GM12878 (cell line): ENCODE measurements around the gene EHMT2. TPM values are rescaled to one million over a fixed set of nuclear protein-coding genes. Genes with fewer than 3 reads are reported as not detected.

Experiments
- ATAC-seq: fragments of 200-7000 bp; cut with Tn5 transposase; 3 replicates; pipeline ENCODE4 v1.9.1; 2020; ENCODE audit warnings: mild to moderate bottlenecking, moderate library complexity
- BruUV-seq: library from RNA; stranded (reverse); fragments of 400-500 nt; replicated peaks from 2 replicates; lab custom pipeline; 2021; lab: Mats Ljungman, UMichigan
- CTCF ChIA-PET: fragments of 300-600 bp; sonication (Branson Sonifier 250); formaldehyde crosslinking; extraction: SDS; loops from one replicate; lab custom pipeline; 2021; ENCODE audit warnings: inconsistent platforms; lab: Yijun Ruan, JAX
- POLR2A ChIA-PET: fragments of 350-600 bp; formaldehyde crosslinking; extraction: SDS; loops from one replicate; lab custom pipeline; 2021; ENCODE audit warnings: inconsistent platforms; lab: Charles Lee
- RAD21 ChIA-PET: fragments of 300-600 bp; sonication (Branson Sonifier 250); formaldehyde crosslinking; loops from one replicate; lab custom pipeline; 2023; ENCODE audit warnings: antibody characterized with exemption; ENCODE audit not compliant: unreplicated experiment; lab: Charles Lee
- SMC1A ChIA-PET: fragments of 300-600 bp; sonication (Branson Sonifier 250); formaldehyde crosslinking; loops from one replicate; lab custom pipeline; 2023; ENCODE audit not compliant: unreplicated experiment, uncharacterized antibody; lab: Charles Lee
- DNase-seq: peaks from one replicate; pipeline ENCODE4 v3.0.0-alpha.2; 2011; ENCODE audit warnings: low read depth, low spot score
- FAIRE-seq: peaks from 3 replicates; lab custom pipeline; 2011; peaks lifted over from hg19 to GRCh38; lab: Jason Lieb, UNC
- H2AFZ ChIP-seq: 2 replicates; pipeline ENCODE4 v1.6.0; 2011; ENCODE audit warnings: low read depth, low read length, control low read depth; ENCODE audit not compliant: control insufficient read depth
- H3K27ac ChIP-seq: 2 replicates; pipeline ENCODE4 v1.5.1; 2011; ENCODE audit warnings: control low read depth; ENCODE audit not compliant: control insufficient read depth, insufficient read depth
- H3K27me3 ChIP-seq, 2 experiments: replicated peaks in 1 of 2; 2 replicates each; pipeline versions ENCODE4 v1.6.0 to v1.6.1; 2011; ENCODE audit warnings: low read length in 1 of 2; ENCODE audit not compliant: control insufficient read depth in 2 of 2, insufficient read depth in 2 of 2
- H3K36me3 ChIP-seq, 2 experiments: 2 replicates each; pipeline ENCODE4 v1.5.1; 2011; ENCODE audit warnings: low read length in 1 of 2; ENCODE audit not compliant: control insufficient read depth in 2 of 2, insufficient read depth in 2 of 2
- H3K4me1 ChIP-seq: 2 replicates; pipeline ENCODE4 v1.6.1; 2011; ENCODE audit warnings: mild to moderate bottlenecking, low read length, moderate library complexity, mixed read lengths; ENCODE audit not compliant: control insufficient read depth, insufficient read depth
- H3K4me2 ChIP-seq: 2 replicates; pipeline ENCODE4 v1.6.0; 2011; ENCODE audit warnings: control low read depth; ENCODE audit not compliant: control insufficient read depth, insufficient read depth
- H3K4me3 ChIP-seq: fragments of 200-600 bp; sonication (generic); 2 replicates; pipeline ENCODE4 v1.5.1; 2016
- H3K79me2 ChIP-seq: 2 replicates; pipeline ENCODE4 v1.6.0; 2011; ENCODE audit warnings: low read length; ENCODE audit not compliant: control insufficient read depth, insufficient read depth
- H3K9ac ChIP-seq: 2 replicates; pipeline ENCODE4 v1.8.0; 2011; ENCODE audit warnings: low read length, control low read depth, mixed read lengths; ENCODE audit not compliant: control insufficient read depth, insufficient read depth
- H3K9me3 ChIP-seq: replicated peaks from 3 replicates; pipeline ENCODE4 v1.5.1; 2011; ENCODE audit warnings: mild to moderate bottlenecking, low read length; ENCODE audit not compliant: control insufficient read depth, insufficient read depth
- H4K20me1 ChIP-seq: 2 replicates; pipeline ENCODE4 v1.6.0; 2011; ENCODE audit not compliant: control insufficient read depth, insufficient read depth
- CREB1 ChIP-seq: IDR thresholded peaks from 2 replicates; pipeline ENCODE4 v1.6.1; 2012; ENCODE audit warnings: low read depth, mild to moderate bottlenecking, inconsistent platforms
- JUNB ChIP-seq: IDR thresholded peaks from 2 replicates; pipeline ENCODE4 v1.6.1; 2016; ENCODE audit warnings: antibody characterized with exemption, mild to moderate bottlenecking
- LARP7 ChIP-seq: fragments of 450-650 bp; IDR thresholded peaks from 2 replicates; pipeline ENCODE4 v1.6.1; 2017; ENCODE audit warnings: mild to moderate bottlenecking
- RAD21 ChIP-seq: IDR thresholded peaks from 2 replicates; pipeline ENCODE4 v1.6.1; 2011; ENCODE audit warnings: mild to moderate bottlenecking, low read depth, low read length, moderate library complexity; ENCODE audit not compliant: insufficient read depth
- TBL1XR1 ChIP-seq: IDR thresholded peaks from 2 replicates; pipeline ENCODE4 v1.6.1; 2012; ENCODE audit warnings: low read depth, low read length, improper control_type of control experiment
- WGBS: methylation state at CpG from one replicate; pipeline ENCODE4 v1.1.6; 2016; ENCODE audit warnings: low lambda C conversion rate; ENCODE audit not compliant: insufficient replicate concordance, insufficient coverage; ENCODE audit errors: missing lambda C conversion rate; 5-methylcytosine and 5-hydroxymethylcytosine counted together
- in situ Hi-C: fragments of 300-500 bp; cut with MboI; formaldehyde crosslinking; loops from 9 replicates; pipeline ENCODE4 v1.14.3; 2018; ENCODE audit warnings: mixed read lengths
- intact Hi-C: fragments of 100-400 bp; cut with micrococcal nuclease; formaldehyde crosslinking; loops from one replicate; pipeline ENCODE4 v1.14.2; 2022; ENCODE audit not compliant: unreplicated experiment
- polyA plus RNA-seq, 11 experiments: library from polyadenylated mRNA; depleted of rRNA in 4 of 11; unstranded in 6 of 11; stranded (reverse) in 5 of 11; fragments of >200 nt; fragmentation: Nextera tagmentation in 4 of 11; fragmentation: Illumina TruSeq in 1 of 11; extraction: Ambion mirVana in 4 of 11; extraction: Trizol in 1 of 11; gene quantifications; 1 replicate in 1 of 11; 2 replicates in 10 of 11; pipeline versions ENCODE4 v1.2.1 to v1.2.3, GENCODE V29; 2011 to 2016; ENCODE audit warnings: inconsistent platforms in 2 of 11, missing spikeins in 2 of 11, low read depth in 1 of 11
- total RNA-seq, 4 experiments: library from RNA; depleted of rRNA in 3 of 4; stranded (reverse); fragments of >200 nt in 3 of 4; fragmentation: Illumina TruSeq in 1 of 4; extraction: Trizol in 1 of 4; gene quantifications; 2 replicates each; pipeline versions ENCODE4 v1.2.1 to v1.2.3, GENCODE V29; 2013 to 2021
- TF ChIP-seq, protein P1 (sequence below): fragments of 450-650 bp; IDR thresholded peaks from 2 replicates; pipeline ENCODE4 v1.6.1; 2016; ENCODE audit warnings: mild to moderate bottlenecking
- TF ChIP-seq, protein P2 (sequence below): IDR thresholded peaks from 2 replicates; pipeline ENCODE4 v1.6.1; 2012; ENCODE audit warnings: mild to moderate bottlenecking, low read depth, low read length

EHMT2 gene
- total and polyA plus RNA-seq, 10 of the 15 experiments (the other 5 are each of a cell fraction or from before 2014, with no cell fraction given): 1.7 to 53.2 (median 36.3) TPM

DNA sequence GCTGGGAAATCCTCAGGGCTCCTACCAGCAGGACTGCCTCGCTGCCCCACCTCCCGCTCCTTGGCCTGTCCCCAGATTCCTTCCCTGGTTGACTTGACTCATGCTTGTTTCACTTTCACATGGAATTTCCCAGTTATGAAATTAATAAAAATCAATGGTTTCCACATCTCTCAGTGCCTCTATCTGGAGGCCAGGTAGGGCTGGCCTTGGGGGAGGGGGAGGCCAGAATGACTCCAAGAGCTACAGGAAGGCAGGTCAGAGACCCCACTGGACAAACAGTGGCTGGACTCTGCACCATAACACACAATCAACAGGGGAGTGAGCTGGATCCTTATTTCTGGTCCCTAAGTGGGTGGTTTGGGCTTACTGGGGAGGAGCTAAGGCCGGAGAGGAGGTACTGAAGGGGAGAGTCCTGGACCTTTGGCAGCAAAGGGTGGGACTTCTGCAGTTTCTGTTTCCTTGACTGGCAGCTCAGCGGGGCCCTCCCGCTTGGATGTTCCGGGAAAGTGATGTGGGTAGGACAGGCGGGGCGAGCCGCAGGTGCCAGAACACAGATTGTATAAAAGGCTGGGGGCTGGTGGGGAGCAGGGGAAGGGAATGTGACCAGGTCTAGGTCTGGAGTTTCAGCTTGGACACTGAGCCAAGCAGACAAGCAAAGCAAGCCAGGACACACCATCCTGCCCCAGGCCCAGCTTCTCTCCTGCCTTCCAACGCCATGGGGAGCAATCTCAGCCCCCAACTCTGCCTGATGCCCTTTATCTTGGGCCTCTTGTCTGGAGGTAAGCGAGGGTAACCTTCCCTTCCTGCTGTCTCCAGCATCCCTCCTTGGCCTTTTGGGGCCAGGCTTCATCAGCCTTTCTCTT lies 48.2 kb upstream of the EHMT2 start, which contains the start of gene CFB:
Gene CFB (plus strand): TSS at position 589 of the 863 bp plus-strand sequence. CDS start 127 bp downstream, at position 716.
- intact Hi-C loops: no loop called here
- no peak within 1 kb of the TSS for H3K4me3 ChIP-seq
- H3K4me2 ChIP-seq: no peak within 1 kb of the TSS
- TF ChIP-seq, protein P1, sequence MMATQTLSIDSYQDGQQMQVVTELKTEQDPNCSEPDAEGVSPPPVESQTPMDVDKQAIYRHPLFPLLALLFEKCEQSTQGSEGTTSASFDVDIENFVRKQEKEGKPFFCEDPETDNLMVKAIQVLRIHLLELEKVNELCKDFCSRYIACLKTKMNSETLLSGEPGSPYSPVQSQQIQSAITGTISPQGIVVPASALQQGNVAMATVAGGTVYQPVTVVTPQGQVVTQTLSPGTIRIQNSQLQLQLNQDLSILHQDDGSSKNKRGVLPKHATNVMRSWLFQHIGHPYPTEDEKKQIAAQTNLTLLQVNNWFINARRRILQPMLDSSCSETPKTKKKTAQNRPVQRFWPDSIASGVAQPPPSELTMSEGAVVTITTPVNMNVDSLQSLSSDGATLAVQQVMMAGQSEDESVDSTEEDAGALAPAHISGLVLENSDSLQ: 0 out of 2 replicates have a peak, but pooled peaks have one; percentile 22
- TF ChIP-seq CREB1: no peak
- 0 out of 2 replicates have a peak, but pooled peaks have one; percentile 24 for TF ChIP-seq JUNB
- TF ChIP-seq, all 136 proteins: peak for 2
- no peaks in the 10 kb centered on the region for H3K36me3 ChIP-seq
- no TSS peak for BruUV-seq
- POLR2A ChIA-PET: interaction anchor here (0.5 kb wide), 1 partner anchor 113 kb away, joined by 7 read pairs; no protein-coding TSS in a partner anchor
- no peaks in the 10 kb centered on the region for H3K9me3 ChIP-seq
- H3K9ac ChIP-seq: no peak within 1 kb of the TSS
- no peaks in the 10 kb centered on the region for H4K20me1 ChIP-seq
- no peaks in the 10 kb centered on the region for H3K79me2 ChIP-seq
- in situ Hi-C loops: no loop called here
- SMC1A ChIA-PET: no interaction called here
- ATAC-seq (no peak; the same call in 2 of the 3 replicates), DNase-seq (no peak), FAIRE-seq (no peak)
- H3K4me1 ChIP-seq: peaks cover 3% of the 10 kb centered on the region; the same call in 1 of the 2 replicates
- no peak within 1 kb of the TSS for H2AFZ ChIP-seq
- no peak within 1 kb of the TSS for H3K27ac ChIP-seq
- H3K27me3 ChIP-seq: peaks cover 0 to 3% of the 10 kb centered on the region in 2 experiments; a peak in 3 of 4 replicates
- CTCF ChIA-PET: interaction anchor here (0.8 kb wide), 1 partner anchor 76 kb away, joined by 3 read pairs; no protein-coding TSS in a partner anchor
- RAD21 ChIA-PET: no interaction called here
- 27% methylated on average over 11 of the region's 11 CpGs for WGBS

DNA sequence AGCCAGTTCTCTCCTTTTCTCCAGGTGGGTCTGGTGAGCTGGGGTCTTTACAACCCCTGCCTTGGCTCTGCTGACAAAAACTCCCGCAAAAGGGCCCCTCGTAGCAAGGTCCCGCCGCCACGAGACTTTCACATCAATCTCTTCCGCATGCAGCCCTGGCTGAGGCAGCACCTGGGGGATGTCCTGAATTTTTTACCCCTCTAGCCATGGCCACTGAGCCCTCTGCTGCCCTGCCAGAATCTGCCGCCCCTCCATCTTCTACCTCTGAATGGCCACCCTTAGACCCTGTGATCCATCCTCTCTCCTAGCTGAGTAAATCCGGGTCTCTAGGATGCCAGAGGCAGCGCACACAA lies 47.6 kb upstream of the EHMT2 start:
- H4K20me1 ChIP-seq: no peaks in the 10 kb centered on the region
- in situ Hi-C loops: no loop called here
- intact Hi-C loops: no loop called here
- WGBS: 60% methylated on average over 9 of the region's 9 CpGs
- POLR2A ChIA-PET: interaction anchor here (0.6 kb wide), 1 partner anchor 62 kb away, joined by 3 read pairs; no protein-coding TSS in a partner anchor
- ATAC-seq: no peak
- no peak overlapping the region for H3K4me3 ChIP-seq
- no peak for TF ChIP-seq LARP7
- TF ChIP-seq RAD21: no peak
- TF ChIP-seq TBL1XR1: no peak
- TF ChIP-seq, protein P2, sequence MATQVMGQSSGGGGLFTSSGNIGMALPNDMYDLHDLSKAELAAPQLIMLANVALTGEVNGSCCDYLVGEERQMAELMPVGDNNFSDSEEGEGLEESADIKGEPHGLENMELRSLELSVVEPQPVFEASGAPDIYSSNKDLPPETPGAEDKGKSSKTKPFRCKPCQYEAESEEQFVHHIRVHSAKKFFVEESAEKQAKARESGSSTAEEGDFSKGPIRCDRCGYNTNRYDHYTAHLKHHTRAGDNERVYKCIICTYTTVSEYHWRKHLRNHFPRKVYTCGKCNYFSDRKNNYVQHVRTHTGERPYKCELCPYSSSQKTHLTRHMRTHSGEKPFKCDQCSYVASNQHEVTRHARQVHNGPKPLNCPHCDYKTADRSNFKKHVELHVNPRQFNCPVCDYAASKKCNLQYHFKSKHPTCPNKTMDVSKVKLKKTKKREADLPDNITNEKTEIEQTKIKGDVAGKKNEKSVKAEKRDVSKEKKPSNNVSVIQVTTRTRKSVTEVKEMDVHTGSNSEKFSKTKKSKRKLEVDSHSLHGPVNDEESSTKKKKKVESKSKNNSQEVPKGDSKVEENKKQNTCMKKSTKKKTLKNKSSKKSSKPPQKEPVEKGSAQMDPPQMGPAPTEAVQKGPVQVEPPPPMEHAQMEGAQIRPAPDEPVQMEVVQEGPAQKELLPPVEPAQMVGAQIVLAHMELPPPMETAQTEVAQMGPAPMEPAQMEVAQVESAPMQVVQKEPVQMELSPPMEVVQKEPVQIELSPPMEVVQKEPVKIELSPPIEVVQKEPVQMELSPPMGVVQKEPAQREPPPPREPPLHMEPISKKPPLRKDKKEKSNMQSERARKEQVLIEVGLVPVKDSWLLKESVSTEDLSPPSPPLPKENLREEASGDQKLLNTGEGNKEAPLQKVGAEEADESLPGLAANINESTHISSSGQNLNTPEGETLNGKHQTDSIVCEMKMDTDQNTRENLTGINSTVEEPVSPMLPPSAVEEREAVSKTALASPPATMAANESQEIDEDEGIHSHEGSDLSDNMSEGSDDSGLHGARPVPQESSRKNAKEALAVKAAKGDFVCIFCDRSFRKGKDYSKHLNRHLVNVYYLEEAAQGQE: no peak
- H3K4me2 ChIP-seq: no peak overlapping the region
- DNase-seq: no peak
- H3K9me3 ChIP-seq: no peaks in the 10 kb centered on the region
- H2AFZ ChIP-seq: no peak overlapping the region
- H3K27ac ChIP-seq: no peak overlapping the region
- H3K27me3 ChIP-seq: peaks cover 0 to 3% of the 10 kb centered on the region in 2 experiments; a peak in 3 of 4 replicates
- no peak overlapping the region for H3K9ac ChIP-seq
- no peaks in the 10 kb centered on the region for H3K36me3 ChIP-seq
- SMC1A ChIA-PET: no interaction called here
- RAD21 ChIA-PET: no interaction called here
- no peak for FAIRE-seq
- H3K4me1 ChIP-seq: peaks cover 3% of the 10 kb centered on the region; the same call in 1 of the 2 replicates
- BruUV-seq: no TSS peak
- CTCF ChIA-PET: no interaction called here
- no peaks in the 10 kb centered on the region for H3K79me2 ChIP-seq
